WTC11 (cell line): ENCODE data around the gene NOL4.

Experiments used
- CREB1 ChIP-seq: sonication (generic); formaldehyde crosslinking; IDR thresholded peaks from 2 replicates; pipeline ENCODE4 v1.8.0; 2023; ENCODE audit warnings: mild to moderate bottlenecking, missing genetic modification reagents
- CREM ChIP-seq: sonication (generic); formaldehyde crosslinking; IDR thresholded peaks from 2 replicates; pipeline ENCODE4 v1.8.1; 2022; ENCODE audit warnings: mild to moderate bottlenecking, missing genetic modification reagents, moderate library complexity
- NR2C2 ChIP-seq: sonication (generic); formaldehyde crosslinking; IDR thresholded peaks from 2 replicates; pipeline ENCODE4 v1.8.0; 2022; ENCODE audit warnings: mild to moderate bottlenecking, missing genetic modification reagents
- PRRX2 ChIP-seq: fragments of 250-450 bp; sonication (Bioruptor Pico); IDR thresholded peaks from 2 replicates; pipeline ENCODE4 v1.8.0; 2021; ENCODE audit warnings: mild to moderate bottlenecking
- ZNF138 ChIP-seq: sonication (generic); formaldehyde crosslinking; conservative IDR thresholded peaks from 2 replicates; pipeline ENCODE4 v1.8.1; 2022; ENCODE audit warnings: mild to moderate bottlenecking, moderate library complexity, missing genetic modification reagents
- TF ChIP-seq, protein P1 (sequence below): fragments of 200-600 bp; IDR thresholded peaks from 2 replicates; pipeline ENCODE4 v1.8.0; 2022; ENCODE audit warnings: antibody characterized with exemption
- TF ChIP-seq, protein P2 (sequence below): sonication (generic); formaldehyde crosslinking; IDR thresholded peaks from 2 replicates; pipeline ENCODE4 v1.8.1; 2023; ENCODE audit warnings: mild to moderate bottlenecking, moderate library complexity, missing genetic modification reagents
- TF ChIP-seq, protein P3 (sequence below): sonication (generic); formaldehyde crosslinking; IDR thresholded peaks from 2 replicates; pipeline ENCODE4 v1.8.0; 2022; ENCODE audit warnings: missing genetic modification reagents
- TF ChIP-seq, protein P4 (sequence below): sonication (generic); formaldehyde crosslinking; IDR thresholded peaks from 2 replicates; pipeline ENCODE4 v1.8.1; 2023; ENCODE audit warnings: mild to moderate bottlenecking, missing genetic modification reagents
- TF ChIP-seq, protein P5 (sequence below): sonication (generic); formaldehyde crosslinking; conservative IDR thresholded peaks from 2 replicates; pipeline ENCODE4 v1.8.1; 2022; ENCODE audit warnings: mild to moderate bottlenecking, missing genetic modification reagents

DNA sequence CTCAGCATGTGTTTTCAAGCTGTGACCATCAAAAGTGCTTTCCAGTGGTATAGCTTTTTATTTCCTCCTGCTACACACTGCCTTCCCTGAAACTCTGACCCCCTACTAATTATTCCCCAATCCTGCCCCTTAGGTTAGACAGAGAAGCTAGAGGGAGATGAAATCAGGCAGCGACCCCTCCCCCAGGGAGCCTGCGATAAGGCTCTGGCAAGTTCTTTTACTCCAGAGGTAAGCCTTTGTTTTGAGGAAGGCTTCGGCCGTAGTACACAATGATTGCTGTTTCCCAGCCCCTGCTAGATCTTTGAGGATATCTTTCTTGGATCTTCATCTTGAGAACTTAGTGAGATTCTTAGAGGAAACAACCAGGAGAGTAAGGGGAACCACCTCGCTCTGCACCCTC is 33.5 kb upstream of the NOL4 start:
- TF ChIP-seq, protein P1, sequence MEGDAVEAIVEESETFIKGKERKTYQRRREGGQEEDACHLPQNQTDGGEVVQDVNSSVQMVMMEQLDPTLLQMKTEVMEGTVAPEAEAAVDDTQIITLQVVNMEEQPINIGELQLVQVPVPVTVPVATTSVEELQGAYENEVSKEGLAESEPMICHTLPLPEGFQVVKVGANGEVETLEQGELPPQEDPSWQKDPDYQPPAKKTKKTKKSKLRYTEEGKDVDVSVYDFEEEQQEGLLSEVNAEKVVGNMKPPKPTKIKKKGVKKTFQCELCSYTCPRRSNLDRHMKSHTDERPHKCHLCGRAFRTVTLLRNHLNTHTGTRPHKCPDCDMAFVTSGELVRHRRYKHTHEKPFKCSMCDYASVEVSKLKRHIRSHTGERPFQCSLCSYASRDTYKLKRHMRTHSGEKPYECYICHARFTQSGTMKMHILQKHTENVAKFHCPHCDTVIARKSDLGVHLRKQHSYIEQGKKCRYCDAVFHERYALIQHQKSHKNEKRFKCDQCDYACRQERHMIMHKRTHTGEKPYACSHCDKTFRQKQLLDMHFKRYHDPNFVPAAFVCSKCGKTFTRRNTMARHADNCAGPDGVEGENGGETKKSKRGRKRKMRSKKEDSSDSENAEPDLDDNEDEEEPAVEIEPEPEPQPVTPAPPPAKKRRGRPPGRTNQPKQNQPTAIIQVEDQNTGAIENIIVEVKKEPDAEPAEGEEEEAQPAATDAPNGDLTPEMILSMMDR = no peak
- TF ChIP-seq ZNF138 (CRISPR knock-in tag) (no peak), CREB1 (CRISPR knock-in tag) (no peak), PRRX2 (no peak), NR2C2 (no peak), CREM (no peak)
- TF ChIP-seq, protein P2, sequence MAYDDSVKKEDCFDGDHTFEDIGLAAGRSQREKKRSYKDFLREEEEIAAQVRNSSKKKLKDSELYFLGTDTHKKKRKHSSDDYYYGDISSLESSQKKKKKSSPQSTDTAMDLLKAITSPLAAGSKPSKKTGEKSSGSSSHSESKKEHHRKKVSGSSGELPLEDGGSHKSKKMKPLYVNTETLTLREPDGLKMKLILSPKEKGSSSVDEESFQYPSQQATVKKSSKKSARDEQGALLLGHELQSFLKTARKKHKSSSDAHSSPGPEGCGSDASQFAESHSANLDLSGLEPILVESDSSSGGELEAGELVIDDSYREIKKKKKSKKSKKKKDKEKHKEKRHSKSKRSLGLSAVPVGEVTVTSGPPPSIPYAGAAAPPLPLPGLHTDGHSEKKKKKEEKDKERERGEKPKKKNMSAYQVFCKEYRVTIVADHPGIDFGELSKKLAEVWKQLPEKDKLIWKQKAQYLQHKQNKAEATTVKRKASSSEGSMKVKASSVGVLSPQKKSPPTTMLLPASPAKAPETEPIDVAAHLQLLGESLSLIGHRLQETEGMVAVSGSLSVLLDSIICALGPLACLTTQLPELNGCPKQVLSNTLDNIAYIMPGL = no peak
- TF ChIP-seq, protein P3, sequence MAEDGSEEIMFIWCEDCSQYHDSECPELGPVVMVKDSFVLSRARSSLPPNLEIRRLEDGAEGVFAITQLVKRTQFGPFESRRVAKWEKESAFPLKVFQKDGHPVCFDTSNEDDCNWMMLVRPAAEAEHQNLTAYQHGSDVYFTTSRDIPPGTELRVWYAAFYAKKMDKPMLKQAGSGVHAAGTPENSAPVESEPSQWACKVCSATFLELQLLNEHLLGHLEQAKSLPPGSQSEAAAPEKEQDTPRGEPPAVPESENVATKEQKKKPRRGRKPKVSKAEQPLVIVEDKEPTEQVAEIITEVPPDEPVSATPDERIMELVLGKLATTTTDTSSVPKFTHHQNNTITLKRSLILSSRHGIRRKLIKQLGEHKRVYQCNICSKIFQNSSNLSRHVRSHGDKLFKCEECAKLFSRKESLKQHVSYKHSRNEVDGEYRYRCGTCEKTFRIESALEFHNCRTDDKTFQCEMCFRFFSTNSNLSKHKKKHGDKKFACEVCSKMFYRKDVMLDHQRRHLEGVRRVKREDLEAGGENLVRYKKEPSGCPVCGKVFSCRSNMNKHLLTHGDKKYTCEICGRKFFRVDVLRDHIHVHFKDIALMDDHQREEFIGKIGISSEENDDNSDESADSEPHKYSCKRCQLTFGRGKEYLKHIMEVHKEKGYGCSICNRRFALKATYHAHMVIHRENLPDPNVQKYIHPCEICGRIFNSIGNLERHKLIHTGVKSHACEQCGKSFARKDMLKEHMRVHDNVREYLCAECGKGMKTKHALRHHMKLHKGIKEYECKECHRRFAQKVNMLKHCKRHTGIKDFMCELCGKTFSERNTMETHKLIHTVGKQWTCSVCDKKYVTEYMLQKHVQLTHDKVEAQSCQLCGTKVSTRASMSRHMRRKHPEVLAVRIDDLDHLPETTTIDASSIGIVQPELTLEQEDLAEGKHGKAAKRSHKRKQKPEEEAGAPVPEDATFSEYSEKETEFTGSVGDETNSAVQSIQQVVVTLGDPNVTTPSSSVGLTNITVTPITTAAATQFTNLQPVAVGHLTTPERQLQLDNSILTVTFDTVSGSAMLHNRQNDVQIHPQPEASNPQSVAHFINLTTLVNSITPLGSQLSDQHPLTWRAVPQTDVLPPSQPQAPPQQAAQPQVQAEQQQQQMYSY (CRISPR knock-in tag) = no peak
- TF ChIP-seq, protein P4, sequence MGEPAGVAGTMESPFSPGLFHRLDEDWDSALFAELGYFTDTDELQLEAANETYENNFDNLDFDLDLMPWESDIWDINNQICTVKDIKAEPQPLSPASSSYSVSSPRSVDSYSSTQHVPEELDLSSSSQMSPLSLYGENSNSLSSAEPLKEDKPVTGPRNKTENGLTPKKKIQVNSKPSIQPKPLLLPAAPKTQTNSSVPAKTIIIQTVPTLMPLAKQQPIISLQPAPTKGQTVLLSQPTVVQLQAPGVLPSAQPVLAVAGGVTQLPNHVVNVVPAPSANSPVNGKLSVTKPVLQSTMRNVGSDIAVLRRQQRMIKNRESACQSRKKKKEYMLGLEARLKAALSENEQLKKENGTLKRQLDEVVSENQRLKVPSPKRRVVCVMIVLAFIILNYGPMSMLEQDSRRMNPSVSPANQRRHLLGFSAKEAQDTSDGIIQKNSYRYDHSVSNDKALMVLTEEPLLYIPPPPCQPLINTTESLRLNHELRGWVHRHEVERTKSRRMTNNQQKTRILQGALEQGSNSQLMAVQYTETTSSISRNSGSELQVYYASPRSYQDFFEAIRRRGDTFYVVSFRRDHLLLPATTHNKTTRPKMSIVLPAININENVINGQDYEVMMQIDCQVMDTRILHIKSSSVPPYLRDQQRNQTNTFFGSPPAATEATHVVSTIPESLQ = no peak
- TF ChIP-seq, protein P5, sequence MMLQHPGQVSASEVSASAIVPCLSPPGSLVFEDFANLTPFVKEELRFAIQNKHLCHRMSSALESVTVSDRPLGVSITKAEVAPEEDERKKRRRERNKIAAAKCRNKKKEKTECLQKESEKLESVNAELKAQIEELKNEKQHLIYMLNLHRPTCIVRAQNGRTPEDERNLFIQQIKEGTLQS (CRISPR knock-in tag) = no peak
